Peyer's patch (tissue), 4 donors: ENCODE measurements around the gene MAGEA4.

Experiments
- CTCF ChIP-seq, 6 experiments: fragments of 450-650 bp in 4 of 6; fragments of 200-600 bp in 2 of 6; sonication (generic) in 1 of 6; IDR thresholded peaks; one replicate each; pipeline ENCODE4 v1.5.1; 2017 to 2019; ENCODE audit warnings: antibody characterized with exemption in 6 of 6, mild to moderate bottlenecking in 3 of 6, moderate library complexity in 1 of 6
- POLR2A ChIP-seq, 2 donors: fragments of 450-650 bp; IDR thresholded peaks; one replicate each; pipeline ENCODE4 v1.5.1; 2017; ENCODE audit warnings: antibody characterized with exemption in 2 of 2, mild to moderate bottlenecking in 2 of 2, moderate library complexity in 2 of 2

GRCh38 chrX:151954730-151955129 lies 42.0 kb downstream of the MAGEA4 start:
- TF ChIP-seq POLR2A (IDR thresholded peaks at IDR 0.05) (no peak), CTCF (IDR thresholded peaks at IDR 0.05) (no peak)
